Measurements from ENCODE around the gene CD36.

Gene CD36

DNA sequence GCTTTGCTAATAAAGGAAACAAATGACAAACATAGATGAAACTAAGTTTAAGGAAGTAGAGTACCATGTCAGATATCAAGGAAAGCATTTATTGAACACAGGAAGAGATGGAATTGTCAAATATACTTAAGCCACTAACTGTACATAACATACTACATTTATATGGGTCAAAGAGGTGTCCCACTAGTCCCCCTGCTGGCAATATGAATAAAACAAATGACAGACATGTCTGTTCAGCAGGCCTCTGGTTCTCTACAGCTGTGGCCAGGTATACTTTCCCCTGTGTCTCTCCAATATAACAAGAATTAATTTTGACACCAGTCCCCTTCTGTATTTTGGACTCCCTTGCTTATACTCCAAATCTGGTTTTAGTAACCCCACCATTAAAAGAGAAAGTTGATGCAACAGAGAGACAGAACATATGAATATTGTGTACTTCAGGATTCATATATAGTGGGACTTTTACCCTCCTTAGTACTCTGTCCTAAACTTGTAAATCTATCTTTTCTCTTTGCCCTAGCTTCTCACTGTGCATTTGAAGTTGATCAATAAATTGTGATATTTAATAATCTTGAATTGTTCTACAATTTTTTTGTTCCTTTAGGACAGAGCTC lies 42.9 kb downstream of the CD36 start:
- POLR2A ChIA-PET = no interaction called here
- DNase-seq = peak; percentile 25 to 60 (median 55)
- H3K4me3 ChIP-seq (ENCODE audit: control insufficient read depth in 1 of 7, extremely low read depth in 1 of 7, insufficient read depth in 4 of 7, low read depth in 2 of 7, low read length in 6 of 7) = no peak overlapping the region
- H3K4me1 ChIP-seq (ENCODE audit: control extremely low read depth in 1 of 4, control insufficient read depth in 4 of 4, insufficient read depth in 4 of 4, low read length in 3 of 4) = peaks cover 0 to 3% (median 0%) of the 10 kb centered on the region in 4 experiments
- no peaks in the 10 kb centered on the region for H3K9me3 ChIP-seq (ENCODE audit: control extremely low read depth in 1 of 5, control insufficient read depth in 4 of 5, insufficient read depth in 2 of 5, low read depth in 1 of 5, low read length in 4 of 5)
- CTCF ChIA-PET = interaction anchor here (0.7 to 2.6 kb wide), 4 partner anchors 12 to 253 kb away, joined by 3 to 6 read pairs (median 4); no protein-coding TSS in a partner anchor
- H3K27ac ChIP-seq (ENCODE audit: insufficient read depth in 1 of 2, low read depth in 1 of 2, low read length in 2 of 2, poor library complexity in 1 of 2, severe bottlenecking in 2 of 2) = no peak overlapping the region
- no peaks in the 10 kb centered on the region for H3K36me3 ChIP-seq (ENCODE audit: control insufficient read depth in 4 of 4, insufficient read depth in 4 of 4, low read length in 3 of 4)
- H3K27me3 ChIP-seq (replicated peaks in 2 of 5; ENCODE audit: control insufficient read depth in 4 of 5, insufficient read depth in 5 of 5, low read length in 4 of 5) = no peaks in the 10 kb centered on the region

DNA sequence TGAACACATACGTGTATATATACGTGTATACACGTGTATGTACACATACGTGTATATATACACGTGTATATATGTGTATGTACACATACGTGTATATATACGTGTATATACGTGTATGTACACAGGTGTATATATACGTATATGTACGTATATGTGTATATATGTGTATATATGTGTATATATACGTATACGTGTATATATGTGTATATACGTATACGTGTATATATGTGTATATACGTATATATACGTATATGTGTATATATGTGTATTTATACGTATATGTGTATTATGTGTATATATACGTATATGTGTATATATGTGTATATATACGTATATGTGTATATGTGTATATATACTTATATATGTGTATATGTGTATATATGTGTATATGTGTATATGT lies 44.3 kb downstream of the CD36 start:
- H3K9me3 ChIP-seq (ENCODE audit: control extremely low read depth in 1 of 5, control insufficient read depth in 4 of 5, insufficient read depth in 2 of 5, low read depth in 1 of 5, low read length in 4 of 5) = no peaks in the 10 kb centered on the region
- CTCF ChIA-PET = no interaction called here
- no peaks in the 10 kb centered on the region for H3K36me3 ChIP-seq (ENCODE audit: control insufficient read depth in 4 of 4, insufficient read depth in 4 of 4, low read length in 3 of 4)
- peaks cover 0 to 3% (median 0%) of the 10 kb centered on the region in 4 experiments for H3K4me1 ChIP-seq (ENCODE audit: control extremely low read depth in 1 of 4, control insufficient read depth in 4 of 4, insufficient read depth in 4 of 4, low read length in 3 of 4)
- H3K4me3 ChIP-seq (ENCODE audit: control insufficient read depth in 1 of 7, extremely low read depth in 1 of 7, insufficient read depth in 4 of 7, low read depth in 2 of 7, low read length in 6 of 7) = no peak overlapping the region
- WGBS (ENCODE audit: insufficient coverage) = 98% methylated on average over 13 of the region's 19 CpGs
- no peak overlapping the region for H3K27ac ChIP-seq (ENCODE audit: insufficient read depth in 1 of 2, low read depth in 1 of 2, low read length in 2 of 2, poor library complexity in 1 of 2, severe bottlenecking in 2 of 2)
- no peak for DNase-seq
- POLR2A ChIA-PET = no interaction called here
- H3K27me3 ChIP-seq (replicated peaks in 2 of 5; ENCODE audit: control insufficient read depth in 4 of 5, insufficient read depth in 5 of 5, low read length in 4 of 5) = no peaks in the 10 kb centered on the region

GRCh38 chr7:80686576-80686975 lies 48.1 kb downstream of the CD36 start:
- POLR2A ChIA-PET = no interaction called here

DNA sequence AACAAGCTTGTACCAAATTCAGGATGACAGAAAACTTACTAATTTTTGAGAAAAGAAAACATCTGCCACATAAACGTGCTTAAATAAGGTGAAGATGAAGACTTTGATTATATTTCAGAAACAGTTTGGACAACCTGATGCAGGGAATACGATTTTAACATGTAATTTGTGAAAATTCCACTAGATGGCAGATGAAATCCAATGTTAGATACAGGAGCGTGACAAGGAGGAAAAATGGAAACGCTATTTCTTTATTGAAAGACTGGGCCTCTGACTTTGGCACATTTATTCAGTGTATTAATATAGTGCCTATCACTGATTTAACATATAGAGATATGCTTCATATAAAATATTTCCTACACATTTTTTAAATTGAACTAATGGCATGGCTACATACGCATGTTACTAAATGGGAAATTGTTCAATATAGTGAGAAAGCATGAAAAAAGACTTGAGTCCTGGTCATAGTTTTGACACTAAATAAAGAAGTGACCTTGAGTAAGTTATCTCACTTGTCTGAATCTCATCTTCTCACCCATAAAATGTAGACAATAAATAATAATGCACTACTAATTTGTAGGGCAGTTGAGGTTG lies 60.7 kb downstream of the CD36 start:
- H3K27me3 ChIP-seq (replicated peaks in 2 of 5; ENCODE audit: control insufficient read depth in 4 of 5, insufficient read depth in 5 of 5, low read length in 4 of 5) = no peaks in the 10 kb centered on the region
- no peaks in the 10 kb centered on the region for H3K36me3 ChIP-seq (ENCODE audit: control insufficient read depth in 4 of 4, insufficient read depth in 4 of 4, low read length in 3 of 4)
- H3K9me3 ChIP-seq (ENCODE audit: control extremely low read depth in 1 of 5, control insufficient read depth in 4 of 5, insufficient read depth in 2 of 5, low read depth in 1 of 5, low read length in 4 of 5) = peaks cover 0 to under 1% (median 0%) of the 10 kb centered on the region in 5 experiments
- no peak overlapping the region for H3K27ac ChIP-seq (ENCODE audit: insufficient read depth in 1 of 2, low read depth in 1 of 2, low read length in 2 of 2, poor library complexity in 1 of 2, severe bottlenecking in 2 of 2)
- ChIA-PET POLR2A (no interaction called here), CTCF (interaction anchor here (0.9 to 7.2 kb wide), 7 partner anchors 20 to 770 kb away, joined by 4 to 60 read pairs (median 4); no protein-coding TSS in a partner anchor)
- H3K4me1 ChIP-seq (ENCODE audit: control extremely low read depth in 1 of 4, control insufficient read depth in 4 of 4, insufficient read depth in 4 of 4, low read length in 3 of 4) = no peaks in the 10 kb centered on the region
- H3K4me3 ChIP-seq (ENCODE audit: control insufficient read depth in 1 of 7, extremely low read depth in 1 of 7, insufficient read depth in 4 of 7, low read depth in 2 of 7, low read length in 6 of 7) = no peak overlapping the region
- 0% methylated on average over 2 of the region's 5 CpGs for WGBS (ENCODE audit: insufficient coverage)
- peak; percentile 48 to 74 (median 62) for DNase-seq

More at GRCh38 chr7:80686576-80686975, 48.1 kb downstream of the CD36 start:
- Histone ChIP-seq H3K27ac (ENCODE audit: insufficient read depth in 1 of 2, low read depth in 1 of 2, low read length in 2 of 2, poor library complexity in 1 of 2, severe bottlenecking in 2 of 2) (no peak overlapping the region), H3K9me3 (ENCODE audit: control extremely low read depth in 1 of 5, control insufficient read depth in 4 of 5, insufficient read depth in 2 of 5, low read depth in 1 of 5, low read length in 4 of 5) (no peaks in the 10 kb centered on the region), H3K27me3 (replicated peaks in 2 of 5; ENCODE audit: control insufficient read depth in 4 of 5, insufficient read depth in 5 of 5, low read length in 4 of 5) (no peaks in the 10 kb centered on the region), H3K36me3 (ENCODE audit: control insufficient read depth in 4 of 4, insufficient read depth in 4 of 4, low read length in 3 of 4) (no peaks in the 10 kb centered on the region), H3K4me1 (ENCODE audit: control extremely low read depth in 1 of 4, control insufficient read depth in 4 of 4, insufficient read depth in 4 of 4, low read length in 3 of 4) (no peaks in the 10 kb centered on the region), H3K4me3 (ENCODE audit: control insufficient read depth in 1 of 7, extremely low read depth in 1 of 7, insufficient read depth in 4 of 7, low read depth in 2 of 7, low read length in 6 of 7) (no peak overlapping the region)
- no CpG with 5 or more reads among the region's 2 CpGs for WGBS (ENCODE audit: insufficient coverage)
- CTCF ChIA-PET = no interaction called here
- DNase-seq = no peak

DNA sequence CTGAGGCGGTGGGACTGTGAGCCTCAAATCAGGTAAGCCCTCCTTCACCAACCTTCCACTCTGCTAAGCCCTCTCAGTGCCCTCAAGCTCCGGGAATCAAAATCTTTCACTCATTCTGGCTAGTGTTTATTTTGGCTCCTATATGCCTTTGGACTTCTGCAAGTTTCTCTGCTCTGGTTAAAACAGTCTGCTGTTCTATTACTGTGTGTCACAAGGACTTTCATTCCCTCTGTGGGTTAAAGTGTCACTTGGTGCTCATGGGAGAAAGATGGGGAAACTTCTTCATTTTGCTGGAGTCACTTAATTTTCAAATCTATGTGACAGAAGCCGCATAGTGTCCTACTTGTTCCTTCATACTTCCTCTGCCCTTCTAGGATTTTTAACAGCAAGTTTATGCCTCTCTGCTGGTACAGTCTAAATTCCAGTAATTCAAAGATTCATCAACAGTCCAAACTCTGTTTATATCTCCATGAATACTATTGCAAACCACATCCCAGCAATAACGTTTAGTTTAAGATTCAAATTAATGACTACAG lies 61.3 kb downstream of the CD36 start:
- CTCF ChIA-PET = interaction anchor here (0.9 to 7.2 kb wide), 4 partner anchors 21 to 770 kb away, joined by 4 to 60 read pairs (median 4); no protein-coding TSS in a partner anchor
- POLR2A ChIA-PET = no interaction called here
- Histone ChIP-seq H3K27ac (ENCODE audit: insufficient read depth in 1 of 2, low read depth in 1 of 2, low read length in 2 of 2, poor library complexity in 1 of 2, severe bottlenecking in 2 of 2) (no peak overlapping the region), H3K9me3 (ENCODE audit: control extremely low read depth in 1 of 5, control insufficient read depth in 4 of 5, insufficient read depth in 2 of 5, low read depth in 1 of 5, low read length in 4 of 5) (no peaks in the 10 kb centered on the region), H3K27me3 (replicated peaks in 2 of 5; ENCODE audit: control insufficient read depth in 4 of 5, insufficient read depth in 5 of 5, low read length in 4 of 5) (no peaks in the 10 kb centered on the region), H3K36me3 (ENCODE audit: control insufficient read depth in 4 of 4, insufficient read depth in 4 of 4, low read length in 3 of 4) (no peaks in the 10 kb centered on the region), H3K4me3 (ENCODE audit: control insufficient read depth in 1 of 7, extremely low read depth in 1 of 7, insufficient read depth in 4 of 7, low read depth in 2 of 7, low read length in 6 of 7) (no peak overlapping the region), H3K4me1 (ENCODE audit: control extremely low read depth in 1 of 4, control insufficient read depth in 4 of 4, insufficient read depth in 4 of 4, low read length in 3 of 4) (no peaks in the 10 kb centered on the region)
- no peak for DNase-seq
- whole genome bisulfite sequencing (ENCODE audit: insufficient coverage) = 95% methylated on average over 2 of the region's 4 CpGs

GRCh38 chr7:80703272-80703671 lies 64.8 kb downstream of the CD36 start:
- 100% methylated on average over 1 of the region's 1 CpG for WGBS (ENCODE audit: insufficient coverage)
- Histone ChIP-seq H3K27me3 (replicated peaks in 2 of 5; ENCODE audit: control insufficient read depth in 4 of 5, insufficient read depth in 5 of 5, low read length in 4 of 5) (no peaks in the 10 kb centered on the region), H3K9me3 (ENCODE audit: control extremely low read depth in 1 of 5, control insufficient read depth in 4 of 5, insufficient read depth in 2 of 5, low read depth in 1 of 5, low read length in 4 of 5) (no peaks in the 10 kb centered on the region), H3K4me1 (ENCODE audit: control extremely low read depth in 1 of 4, control insufficient read depth in 4 of 4, insufficient read depth in 4 of 4, low read length in 3 of 4) (no peaks in the 10 kb centered on the region), H3K27ac (ENCODE audit: insufficient read depth in 1 of 2, low read depth in 1 of 2, low read length in 2 of 2, poor library complexity in 1 of 2, severe bottlenecking in 2 of 2) (no peak overlapping the region), H3K36me3 (ENCODE audit: control insufficient read depth in 4 of 4, insufficient read depth in 4 of 4, low read length in 3 of 4) (no peaks in the 10 kb centered on the region), H3K4me3 (ENCODE audit: control insufficient read depth in 1 of 7, extremely low read depth in 1 of 7, insufficient read depth in 4 of 7, low read depth in 2 of 7, low read length in 6 of 7) (no peak overlapping the region)
- ChIA-PET POLR2A (no interaction called here), CTCF (interaction anchor here (0.5 to 2.4 kb wide), 5 partner anchors 13 to 768 kb away, joined by 3 to 9 read pairs (median 3); partner anchors contain the start of gene SEMA3C)
- no peak for DNase-seq

DNA sequence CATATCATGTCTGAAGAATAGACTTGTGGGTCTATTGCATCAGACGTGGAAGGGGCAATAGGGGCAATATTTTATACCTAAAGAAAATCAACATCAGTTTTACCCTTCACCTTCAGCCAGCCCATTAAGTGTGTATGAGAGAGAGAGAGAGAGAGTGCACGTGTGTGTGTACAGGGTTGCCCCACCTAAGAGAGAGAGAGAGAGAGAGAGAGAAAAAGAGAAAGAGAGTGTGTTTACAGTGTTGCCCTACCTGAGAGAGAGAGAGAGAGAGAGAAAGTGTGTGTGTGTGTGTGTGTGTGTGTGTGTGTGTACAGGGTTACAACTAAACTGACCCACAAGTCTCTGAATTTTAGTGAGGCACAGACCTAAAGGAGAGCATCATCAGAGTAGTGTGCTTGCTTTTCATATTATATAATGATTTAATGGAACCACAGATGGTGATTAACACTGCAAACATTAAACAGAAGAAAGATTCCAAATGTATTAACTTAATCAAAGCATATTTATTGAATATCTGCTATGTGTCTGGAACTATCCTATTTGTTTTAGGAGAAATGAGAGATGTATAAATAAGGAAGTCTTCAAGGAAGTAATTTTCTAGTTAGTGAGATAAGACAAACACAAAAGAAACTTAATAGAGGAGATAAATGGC lies 66.8 kb downstream of the CD36 start:
- no peaks in the 10 kb centered on the region for H3K27me3 ChIP-seq (replicated peaks in 2 of 5; ENCODE audit: control insufficient read depth in 4 of 5, insufficient read depth in 5 of 5, low read length in 4 of 5)
- no peak overlapping the region for H3K27ac ChIP-seq (ENCODE audit: insufficient read depth in 1 of 2, low read depth in 1 of 2, low read length in 2 of 2, poor library complexity in 1 of 2, severe bottlenecking in 2 of 2)
- DNase-seq = no peak
- H3K4me3 ChIP-seq (ENCODE audit: control insufficient read depth in 1 of 7, extremely low read depth in 1 of 7, insufficient read depth in 4 of 7, low read depth in 2 of 7, low read length in 6 of 7) = no peak overlapping the region
- no peaks in the 10 kb centered on the region for H3K9me3 ChIP-seq (ENCODE audit: control extremely low read depth in 1 of 5, control insufficient read depth in 4 of 5, insufficient read depth in 2 of 5, low read depth in 1 of 5, low read length in 4 of 5)
- CTCF ChIA-PET = interaction anchor here (2.4 kb wide), 1 partner anchor 766 kb away, joined by 9 read pairs; no protein-coding TSS in a partner anchor
- no peaks in the 10 kb centered on the region for H3K36me3 ChIP-seq (ENCODE audit: control insufficient read depth in 4 of 4, insufficient read depth in 4 of 4, low read length in 3 of 4)
- WGBS (ENCODE audit: insufficient coverage) = no CpG with 5 or more reads among the region's 2 CpGs
- H3K4me1 ChIP-seq (ENCODE audit: control extremely low read depth in 1 of 4, control insufficient read depth in 4 of 4, insufficient read depth in 4 of 4, low read length in 3 of 4) = peaks cover 0 to 3% (median 0%) of the 10 kb centered on the region in 4 experiments
- POLR2A ChIA-PET = no interaction called here
